PFSK-1 (cell line): ENCODE results near the gene CELF4.

ENCODE experiments used
- POLR2AphosphoS5 ChIP-seq: IDR thresholded peaks from 2 replicates; pipeline ENCODE4 v1.6.1; 2012; ENCODE audit warnings: low read depth, mild to moderate bottlenecking, control low read depth, low read length, moderate library complexity
- SIN3A ChIP-seq: IDR thresholded peaks from 2 replicates; pipeline ENCODE4 v1.6.1; 2012; ENCODE audit warnings: mild to moderate bottlenecking, low read length, moderate library complexity, borderline replicate concordance; ENCODE audit not compliant: insufficient read depth
- TF ChIP-seq, protein P1 (sequence below), 2 experiments: IDR thresholded peaks; 2 replicates each; pipeline versions ENCODE4 v1.6.1 to v1.8.0; 2011 to 2012; ENCODE audit warnings: low read depth in 2 of 2, low read length in 2 of 2, control low read depth in 1 of 2, inconsistent platforms in 1 of 2, mild to moderate bottlenecking in 1 of 2, moderate library complexity in 1 of 2; ENCODE audit not compliant: insufficient read depth in 1 of 2

DNA sequence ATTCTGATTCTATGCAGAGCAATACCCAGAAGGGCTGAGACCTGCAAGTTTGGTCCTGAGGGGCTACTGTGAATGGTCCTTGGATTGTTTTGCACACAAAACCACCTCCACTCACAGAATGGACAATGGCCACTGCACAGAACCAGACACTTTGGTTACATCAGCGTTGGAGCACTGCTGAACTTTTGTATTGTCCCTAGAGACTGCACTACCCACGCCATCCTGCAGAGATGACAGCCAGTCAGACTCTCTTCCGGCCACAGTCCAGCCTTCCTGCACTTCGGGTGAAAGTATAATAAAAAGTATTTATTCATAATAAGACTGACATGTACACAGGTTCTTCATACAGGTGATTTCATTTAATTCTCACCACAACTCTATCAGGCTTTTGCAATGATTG is 35.7 kb downstream of the CELF4 start:
- TF ChIP-seq, protein P1, sequence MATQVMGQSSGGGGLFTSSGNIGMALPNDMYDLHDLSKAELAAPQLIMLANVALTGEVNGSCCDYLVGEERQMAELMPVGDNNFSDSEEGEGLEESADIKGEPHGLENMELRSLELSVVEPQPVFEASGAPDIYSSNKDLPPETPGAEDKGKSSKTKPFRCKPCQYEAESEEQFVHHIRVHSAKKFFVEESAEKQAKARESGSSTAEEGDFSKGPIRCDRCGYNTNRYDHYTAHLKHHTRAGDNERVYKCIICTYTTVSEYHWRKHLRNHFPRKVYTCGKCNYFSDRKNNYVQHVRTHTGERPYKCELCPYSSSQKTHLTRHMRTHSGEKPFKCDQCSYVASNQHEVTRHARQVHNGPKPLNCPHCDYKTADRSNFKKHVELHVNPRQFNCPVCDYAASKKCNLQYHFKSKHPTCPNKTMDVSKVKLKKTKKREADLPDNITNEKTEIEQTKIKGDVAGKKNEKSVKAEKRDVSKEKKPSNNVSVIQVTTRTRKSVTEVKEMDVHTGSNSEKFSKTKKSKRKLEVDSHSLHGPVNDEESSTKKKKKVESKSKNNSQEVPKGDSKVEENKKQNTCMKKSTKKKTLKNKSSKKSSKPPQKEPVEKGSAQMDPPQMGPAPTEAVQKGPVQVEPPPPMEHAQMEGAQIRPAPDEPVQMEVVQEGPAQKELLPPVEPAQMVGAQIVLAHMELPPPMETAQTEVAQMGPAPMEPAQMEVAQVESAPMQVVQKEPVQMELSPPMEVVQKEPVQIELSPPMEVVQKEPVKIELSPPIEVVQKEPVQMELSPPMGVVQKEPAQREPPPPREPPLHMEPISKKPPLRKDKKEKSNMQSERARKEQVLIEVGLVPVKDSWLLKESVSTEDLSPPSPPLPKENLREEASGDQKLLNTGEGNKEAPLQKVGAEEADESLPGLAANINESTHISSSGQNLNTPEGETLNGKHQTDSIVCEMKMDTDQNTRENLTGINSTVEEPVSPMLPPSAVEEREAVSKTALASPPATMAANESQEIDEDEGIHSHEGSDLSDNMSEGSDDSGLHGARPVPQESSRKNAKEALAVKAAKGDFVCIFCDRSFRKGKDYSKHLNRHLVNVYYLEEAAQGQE (IDR thresholded peaks at IDR 0.05; ENCODE audit: insufficient read depth in 1 of 2, low read depth in 2 of 2, low read length in 2 of 2), result no peak
- TF ChIP-seq POLR2AphosphoS5, result no peak
- TF ChIP-seq SIN3A, result no peak
